ENCODE data around the gene NCOA3.
A peak's percentile ranks its signal among the peaks of the same experiment; 100 is the strongest.
"Not testable (repeated sequence)": the region's sequence is repeated elsewhere in the genome, so short reads cannot be mapped to it uniquely, and the experiment has no call there.

NCOA3 gene

DNA sequence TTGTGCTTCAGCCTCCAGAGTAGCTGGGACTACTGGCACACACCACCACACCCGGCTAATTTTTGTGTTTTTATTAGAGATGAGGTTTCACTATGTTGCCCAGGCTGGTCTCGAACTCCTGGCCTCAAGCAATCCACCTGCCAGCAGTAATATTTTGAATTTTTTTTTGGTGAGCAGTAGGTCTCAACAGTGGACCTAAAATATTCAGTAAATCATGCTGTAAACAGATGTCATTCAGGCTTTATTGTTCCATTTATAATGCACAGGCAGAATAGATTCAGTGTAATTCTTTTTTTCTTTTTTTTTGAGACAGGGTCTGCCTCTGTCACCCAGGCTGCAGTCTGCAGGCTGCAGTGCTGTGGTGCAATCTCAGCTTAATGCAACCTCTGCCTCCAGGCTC lies 69.7 kb downstream of the NCOA3 start:
- no peak for DNase-seq

DNA sequence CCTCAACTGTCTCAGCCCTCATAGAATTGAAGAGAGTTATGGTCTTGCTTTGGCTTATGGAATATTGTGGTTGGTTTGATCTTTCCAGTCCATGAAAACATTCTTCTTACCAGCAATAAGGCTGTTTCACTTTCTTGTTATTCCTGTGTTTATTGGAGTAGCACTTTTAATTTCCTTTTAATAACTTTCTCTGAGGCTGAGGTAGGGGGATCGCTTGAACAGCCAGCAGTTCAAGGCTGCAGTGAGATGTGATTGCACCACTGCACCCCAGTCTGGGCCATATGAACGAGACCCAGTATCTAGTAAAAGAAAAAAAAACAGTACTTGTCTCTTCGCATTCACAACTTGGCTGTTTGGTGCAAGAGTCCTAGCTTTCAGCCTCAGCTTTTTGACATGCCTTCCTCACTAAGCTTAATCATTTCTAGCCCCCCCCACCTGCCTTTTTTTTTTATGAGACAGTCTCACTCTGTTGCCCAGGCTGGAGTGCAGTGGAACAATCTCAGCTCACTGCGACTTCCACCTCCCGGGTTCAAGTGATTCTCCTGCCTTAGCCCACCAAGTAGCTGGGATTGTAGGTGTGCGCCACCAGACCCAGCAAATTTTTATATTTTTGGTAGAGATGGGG lies 70.5 kb downstream of the NCOA3 start:
- DNase-seq, result no peak

DNA sequence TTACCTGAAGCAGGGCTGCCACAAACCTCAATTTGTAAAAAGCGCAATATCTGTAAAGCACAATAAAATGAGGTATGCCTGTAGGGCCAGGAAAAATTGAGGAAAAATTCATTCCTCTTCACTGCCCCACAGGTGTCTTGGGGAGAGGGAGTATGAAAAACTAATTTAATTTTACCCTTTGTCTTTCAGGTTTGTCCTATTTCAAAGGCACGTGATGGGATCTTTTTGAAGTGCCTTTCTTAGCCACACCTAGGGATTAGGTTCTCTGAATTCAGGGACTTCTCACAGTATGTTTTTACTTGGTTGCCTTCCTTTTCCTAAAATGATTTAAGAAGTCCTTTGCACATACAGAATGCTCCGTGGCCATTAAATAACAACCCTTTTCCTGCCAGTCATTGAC lies 71.9 kb downstream of the NCOA3 start:
- no peak for DNase-seq

DNA sequence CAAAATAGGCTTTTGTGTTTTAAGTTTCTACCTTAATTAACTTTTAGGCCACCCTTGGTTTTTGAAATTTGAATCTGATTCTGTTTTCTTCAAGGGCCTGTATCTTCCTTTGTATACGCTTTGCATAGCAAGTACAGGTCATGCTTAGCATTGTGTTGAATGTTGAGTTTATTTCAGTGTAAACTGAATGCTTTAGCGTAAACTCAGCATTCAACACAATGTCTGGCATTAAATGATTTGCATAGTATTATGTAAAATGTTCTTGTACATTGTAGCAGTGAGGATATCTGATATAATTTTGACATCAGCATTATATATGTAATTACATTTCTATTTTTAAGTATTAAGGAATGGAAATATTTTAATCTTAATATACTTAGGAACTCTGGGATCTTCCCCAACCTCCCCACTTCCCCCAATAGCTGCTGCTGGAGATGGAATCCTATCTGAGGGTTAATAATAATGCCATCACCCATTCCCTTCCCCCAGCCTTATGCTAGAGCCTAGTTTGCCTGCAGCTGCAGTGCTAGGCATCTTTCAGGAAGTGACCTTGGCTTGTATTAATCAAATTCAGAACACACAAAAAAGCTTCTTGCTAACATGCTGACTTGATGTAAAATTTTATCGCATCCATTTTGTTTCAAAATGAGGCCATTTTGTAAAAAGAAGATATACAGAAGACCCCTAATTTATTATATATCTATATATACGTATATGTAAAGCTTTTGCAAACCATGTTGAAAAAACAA lies 73.1 kb downstream of the NCOA3 start:
- no peak for DNase-seq

DNA sequence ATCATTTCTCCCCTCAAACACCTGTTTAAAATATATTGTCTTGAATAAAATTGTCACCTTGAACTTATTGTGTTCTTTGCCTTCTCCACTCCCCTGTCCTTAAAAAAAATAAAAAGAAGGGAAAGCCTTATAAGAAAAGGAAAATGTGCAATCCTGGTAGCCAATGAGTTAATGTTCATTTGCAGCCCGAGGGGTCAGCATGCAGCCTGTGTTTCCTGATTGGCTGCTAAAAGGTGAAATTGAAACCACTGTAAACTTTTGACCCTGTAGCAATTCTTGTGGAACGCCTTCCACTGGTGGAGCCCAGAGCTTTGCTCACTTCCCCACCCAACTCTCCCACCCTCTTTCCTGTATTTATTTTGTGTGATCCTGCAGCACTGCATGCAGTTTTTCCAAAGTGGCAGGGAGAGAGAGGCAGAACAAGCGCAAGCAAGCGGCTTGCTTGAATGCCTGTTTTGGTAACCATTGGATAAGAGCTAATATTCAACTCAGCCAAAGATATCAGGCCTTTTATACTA lies 74.9 kb downstream of the NCOA3 start:
- DNase-seq, result peak; percentile 17

DNA sequence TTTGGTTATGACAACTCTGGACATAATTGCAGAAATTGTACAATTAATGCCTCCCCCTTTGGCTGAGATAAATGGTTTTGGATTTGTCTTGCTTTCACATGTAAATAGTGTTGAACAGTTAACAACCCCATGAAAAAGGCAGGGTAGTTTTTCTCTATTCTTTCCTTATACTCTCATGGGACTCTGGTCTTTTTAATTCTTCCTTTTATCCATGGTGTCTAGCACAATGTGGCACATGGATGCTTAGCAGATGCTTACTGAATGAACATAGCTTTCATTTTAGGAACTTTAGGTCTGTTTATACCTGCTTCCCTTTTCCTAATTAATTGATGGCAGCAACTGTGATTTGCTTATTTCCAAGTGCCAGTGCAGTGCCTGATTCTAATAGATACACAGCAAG lies 75.6 kb downstream of the NCOA3 start:
- no peak for DNase-seq

DNA sequence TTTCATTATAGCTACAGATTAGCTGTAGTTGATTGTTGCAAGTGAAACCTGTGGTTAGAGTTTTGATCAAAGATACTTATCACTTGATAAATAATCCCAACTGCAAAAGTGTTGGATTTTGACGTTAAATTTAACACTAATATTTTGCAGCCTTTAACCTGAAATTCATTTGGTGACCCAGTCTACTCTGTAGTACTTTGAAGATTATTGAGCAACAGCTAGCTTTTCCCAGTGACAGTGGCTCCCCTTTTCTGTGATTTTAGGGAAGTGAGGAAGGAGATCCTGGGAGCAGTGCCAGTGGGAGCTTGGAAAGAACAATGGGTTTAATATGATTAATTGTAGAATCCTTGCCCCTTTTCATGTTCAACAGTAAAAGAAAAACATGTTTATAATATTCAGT lies 76.9 kb downstream of the NCOA3 start:
- DNase-seq, result no peak

DNA sequence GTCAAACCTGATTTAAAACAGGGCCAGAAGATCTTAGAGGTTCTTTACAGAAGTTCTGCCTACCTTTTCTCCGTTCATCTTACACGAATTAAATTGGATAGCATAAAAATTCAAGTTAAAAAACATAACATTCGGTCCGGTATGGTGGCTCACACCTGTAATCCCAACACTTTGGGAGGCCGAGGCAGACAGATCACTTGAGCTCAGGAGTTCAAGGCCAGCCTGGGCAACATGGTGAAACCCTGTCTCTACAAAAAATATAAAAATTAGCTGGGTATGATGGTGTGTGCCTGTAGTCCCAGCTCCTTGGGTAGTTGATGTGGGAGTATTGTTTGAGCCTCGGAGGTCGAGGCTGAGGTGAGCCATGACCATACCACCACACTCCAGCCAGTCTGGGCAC lies 79.0 kb downstream of the NCOA3 start:
- not testable (repeated sequence) for DNase-seq

DNA sequence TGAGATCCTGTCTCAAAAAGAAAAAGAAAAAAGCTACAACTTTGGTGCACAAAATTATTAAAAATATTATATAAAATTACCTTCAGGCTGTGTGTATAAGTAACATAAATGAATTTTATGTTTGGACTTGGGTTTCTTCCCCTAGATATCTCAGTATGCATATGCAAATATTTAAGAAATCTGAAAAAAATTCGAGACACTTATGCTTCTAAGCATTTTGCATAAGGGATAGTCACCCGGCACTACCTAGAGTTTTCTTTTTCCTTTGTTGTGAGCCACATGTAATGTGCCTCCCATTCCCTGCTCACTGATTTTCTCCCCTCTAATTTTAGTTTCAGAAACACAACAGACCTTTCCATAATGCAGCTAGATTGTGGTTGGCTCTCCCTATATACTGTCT lies 79.4 kb downstream of the NCOA3 start:
- no peak for DNase-seq

DNA sequence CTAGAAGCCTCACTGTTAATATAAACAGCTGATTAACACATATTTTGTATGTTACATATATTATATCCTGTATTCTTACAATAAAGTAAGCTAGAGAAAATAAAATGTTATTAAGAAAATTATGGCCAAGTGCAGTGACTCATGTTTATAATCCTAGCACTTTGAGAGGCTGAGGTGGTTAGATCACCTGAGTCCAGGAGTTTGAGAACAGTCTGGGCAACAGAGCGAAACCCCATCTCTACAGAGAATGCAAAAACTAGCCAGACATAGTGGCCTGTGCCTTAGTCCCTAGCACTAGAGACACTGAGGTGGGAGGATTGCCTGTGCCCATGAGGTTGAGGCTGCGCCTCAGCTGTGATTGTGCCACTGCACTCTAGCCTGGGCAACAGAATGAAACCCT lies 81.9 kb downstream of the NCOA3 start:
- DNase-seq, result no peak

DNA sequence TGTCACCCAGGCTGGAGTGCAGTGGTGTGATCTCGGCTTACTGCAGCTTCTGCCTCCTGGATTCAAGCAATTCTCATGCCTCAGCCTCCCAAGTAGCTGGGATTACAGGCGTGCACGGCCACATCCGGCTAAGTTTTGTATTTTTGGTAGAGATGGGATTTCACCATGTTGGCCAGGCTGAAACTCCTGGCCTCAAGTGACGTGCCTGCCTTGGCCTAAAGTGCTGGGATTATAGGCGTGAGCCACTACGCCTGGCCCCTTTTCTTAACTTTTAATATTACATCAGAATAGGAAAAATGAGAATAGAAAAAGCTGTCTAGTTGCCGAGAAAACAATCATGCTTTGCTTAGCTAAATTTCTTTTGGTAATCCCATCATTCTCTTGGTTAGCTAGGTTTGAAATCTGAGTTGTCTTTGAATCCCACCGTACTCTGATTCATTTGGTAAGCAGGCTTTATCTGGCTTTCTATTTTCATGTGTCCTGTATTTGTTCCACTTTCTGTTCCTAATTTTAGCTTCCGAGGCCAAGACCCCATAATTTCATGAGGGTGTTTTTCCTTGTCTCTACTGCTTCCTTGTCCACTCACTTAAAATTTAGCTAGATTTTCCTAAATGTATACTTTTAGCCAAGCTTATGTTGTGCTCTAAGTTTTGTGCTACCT lies 83.5 kb downstream of the NCOA3 start:
- no peak for DNase-seq

DNA sequence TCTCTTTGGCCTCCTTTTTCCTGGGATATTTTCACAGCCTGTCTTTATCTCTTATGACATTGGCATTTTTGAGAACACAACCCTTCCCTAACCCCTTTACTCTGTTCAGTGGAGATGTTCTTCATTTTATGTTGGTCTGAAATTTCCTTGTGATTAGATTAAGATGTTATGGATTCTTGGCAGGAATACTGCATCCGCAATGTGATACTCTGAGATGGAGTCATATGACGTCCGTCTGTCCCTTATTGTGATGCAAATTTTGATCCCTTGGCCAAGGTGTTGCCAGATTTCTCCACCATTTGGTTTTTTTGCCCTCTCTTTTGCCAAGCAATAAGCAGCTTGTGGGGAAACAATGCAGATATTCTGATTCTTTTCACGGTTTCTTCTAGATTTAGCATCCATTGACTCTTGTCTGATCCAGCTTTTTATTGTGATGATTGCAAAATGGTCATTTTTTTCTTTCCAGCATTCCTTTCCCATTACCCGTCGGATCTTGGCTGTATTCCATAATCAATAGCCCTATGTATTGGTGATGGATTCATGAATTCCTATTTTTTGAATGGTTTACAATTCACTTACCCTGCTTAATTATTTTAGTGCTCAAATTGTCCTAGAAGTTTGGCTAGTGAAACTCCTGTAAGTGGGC lies 85.1 kb downstream of the NCOA3 start:
- DNase-seq, result no peak

DNA sequence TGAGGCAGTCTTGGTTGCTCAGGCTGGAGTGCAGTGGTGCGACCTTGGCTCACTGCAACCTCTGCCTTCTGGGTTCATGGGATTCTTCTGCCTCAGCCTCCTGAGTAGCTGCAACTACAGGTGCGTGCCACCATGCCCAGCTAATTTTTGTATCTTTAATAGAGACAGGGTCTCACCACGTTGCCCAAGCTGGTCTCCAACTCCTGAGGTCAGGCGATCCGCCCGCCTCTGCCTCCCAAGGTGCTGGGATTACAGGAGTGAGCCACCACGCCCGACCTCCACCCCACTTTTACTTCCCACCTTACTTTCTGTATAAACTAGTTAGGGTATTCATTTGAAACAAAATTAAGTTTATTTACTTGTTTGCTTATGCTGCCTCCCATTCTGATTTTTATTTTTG lies 86.5 kb downstream of the NCOA3 start:
- no peak for DNase-seq

DNA sequence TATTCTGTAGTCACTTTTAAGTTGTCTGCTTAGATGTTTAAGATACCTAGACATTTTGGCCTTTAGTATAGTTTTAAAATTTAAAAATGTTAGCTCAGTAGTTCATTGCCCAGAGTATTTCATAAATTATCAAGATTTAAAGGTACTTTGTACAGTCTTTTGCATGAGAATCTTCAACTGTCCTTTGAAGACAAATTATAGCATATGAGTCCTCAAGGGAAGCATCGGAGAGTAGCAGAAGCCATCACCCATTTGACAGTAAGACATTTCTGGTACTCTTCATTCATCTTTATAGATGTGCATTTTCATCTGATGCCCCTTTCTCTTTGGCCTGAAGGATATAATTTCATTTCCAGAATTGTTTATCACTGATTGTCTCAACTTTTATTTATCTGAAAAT lies 89.5 kb downstream of the NCOA3 start:
- DNase-seq, result no peak

DNA sequence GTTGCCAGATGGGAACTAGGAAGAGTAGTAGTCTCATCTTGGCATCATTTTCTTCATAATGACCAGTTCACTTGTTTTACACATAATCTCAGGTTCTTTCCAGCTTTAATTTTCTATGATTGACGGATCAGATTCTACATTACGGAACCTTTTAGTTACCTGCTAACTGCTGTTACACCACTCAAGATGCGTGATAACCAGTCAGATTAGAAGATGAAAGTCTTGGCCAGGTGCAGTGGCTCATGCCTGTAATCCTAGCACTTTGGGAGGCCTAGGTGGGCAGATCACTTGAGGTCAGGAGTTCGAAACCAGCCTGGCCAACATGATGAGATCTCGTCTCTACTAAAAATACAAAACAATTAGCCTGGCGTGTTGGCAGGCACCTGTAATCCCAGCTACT lies 92.5 kb downstream of the NCOA3 start:
- no peak for DNase-seq

DNA sequence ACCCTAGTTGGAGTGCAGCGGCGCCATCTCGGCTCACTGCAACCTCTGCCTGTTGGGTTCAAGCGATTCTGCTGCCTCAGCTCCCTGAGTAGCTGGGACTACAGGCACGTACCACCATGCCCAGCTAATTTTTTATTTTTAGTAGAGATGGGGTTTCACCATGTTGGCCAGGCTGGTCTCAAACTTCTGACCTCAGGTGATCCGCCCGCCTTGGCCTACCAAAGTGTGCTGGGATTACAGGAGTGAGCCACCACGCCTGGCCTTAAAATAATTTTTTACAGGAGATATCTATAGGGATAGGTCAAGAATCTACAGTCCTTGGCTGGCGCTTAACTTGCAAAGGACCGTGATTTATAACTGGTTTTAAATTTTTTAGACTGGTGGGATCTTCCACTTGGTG lies 93.5 kb downstream of the NCOA3 start:
- DNase-seq, result not testable (repeated sequence)

DNA sequence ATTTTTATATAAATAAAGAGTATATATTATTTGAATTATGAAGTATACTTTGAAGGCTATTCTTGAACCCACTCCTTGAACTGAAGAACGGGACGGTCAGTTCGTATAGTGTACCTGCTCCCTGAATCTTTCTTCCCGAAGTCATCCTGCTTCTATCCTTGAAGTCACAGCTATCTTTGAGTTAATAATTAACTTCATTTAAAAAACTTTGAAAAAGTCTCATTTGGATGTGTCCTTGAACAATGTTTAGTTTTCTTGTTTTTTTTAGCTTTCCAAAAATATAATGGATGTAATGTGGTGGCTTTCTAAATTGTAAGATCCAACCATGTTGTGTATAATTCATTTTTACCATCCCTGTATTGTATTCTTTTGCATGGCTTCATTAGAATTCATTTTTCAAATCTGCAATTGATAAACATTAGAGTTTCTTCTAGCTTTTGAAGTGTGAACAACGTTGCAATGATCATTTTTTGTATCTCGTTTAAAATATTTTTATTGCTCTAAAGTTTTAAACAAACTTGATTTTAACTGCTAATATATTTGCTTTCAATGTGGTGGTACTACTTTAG lies 94.4 kb downstream of the NCOA3 start:
- no peak for DNase-seq

DNA sequence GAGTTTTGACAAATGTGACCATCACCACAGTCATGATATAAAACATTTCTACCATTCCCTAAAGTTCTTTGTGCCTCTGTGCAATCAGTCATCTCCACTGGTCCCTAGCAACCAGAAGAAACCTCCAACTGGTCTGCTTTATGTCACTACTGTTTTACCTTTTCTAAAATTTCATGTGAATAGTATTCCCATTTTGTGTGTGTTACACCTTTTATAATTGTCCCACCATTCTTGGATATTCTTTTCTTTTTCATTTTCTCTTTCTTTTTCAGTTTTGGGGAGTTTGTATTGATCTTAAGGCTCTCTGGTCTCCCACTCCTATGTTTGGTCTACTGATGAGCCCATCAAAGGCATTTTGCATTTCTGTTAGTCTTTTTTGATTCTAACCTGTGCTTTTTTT lies 95.4 kb downstream of the NCOA3 start:
- DNase-seq, result no peak

DNA sequence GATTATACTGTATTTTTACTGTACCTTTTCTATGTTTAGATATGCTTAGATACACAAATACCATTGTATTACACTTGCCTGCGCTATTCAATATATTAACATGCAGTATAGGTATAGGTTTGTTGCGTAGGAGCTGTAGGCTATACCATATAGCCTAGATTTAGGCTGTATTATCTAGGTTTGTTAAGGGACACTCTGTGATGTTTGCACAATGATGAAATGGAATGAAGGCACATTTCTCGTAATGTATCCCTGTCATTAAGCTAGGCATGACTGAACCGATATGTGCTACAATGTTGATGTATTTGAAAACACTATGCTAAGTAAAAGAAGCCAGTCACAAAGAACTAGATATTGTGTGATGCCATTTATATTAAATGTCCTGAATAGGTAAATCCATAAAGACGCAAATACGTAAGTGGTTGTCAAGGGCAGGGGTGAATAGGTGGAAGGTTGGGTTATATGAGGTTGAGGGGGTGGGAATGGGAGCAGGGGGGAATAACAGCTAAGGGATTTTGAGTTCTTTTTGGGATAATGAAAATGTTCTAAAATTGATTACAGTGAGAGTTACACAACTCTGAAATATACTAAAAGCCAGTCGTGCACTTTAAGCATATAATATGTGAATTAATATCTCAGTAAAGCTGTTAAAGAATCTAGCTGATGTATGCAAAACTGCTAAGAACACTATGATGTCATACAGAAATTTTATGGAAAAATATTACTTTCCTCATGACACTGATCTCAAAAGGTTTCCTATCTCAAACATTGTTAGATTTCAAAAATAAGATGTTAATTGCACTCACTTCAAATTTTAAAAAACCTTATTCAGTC lies 97.4 kb downstream of the NCOA3 start:
- no peak for DNase-seq

DNA sequence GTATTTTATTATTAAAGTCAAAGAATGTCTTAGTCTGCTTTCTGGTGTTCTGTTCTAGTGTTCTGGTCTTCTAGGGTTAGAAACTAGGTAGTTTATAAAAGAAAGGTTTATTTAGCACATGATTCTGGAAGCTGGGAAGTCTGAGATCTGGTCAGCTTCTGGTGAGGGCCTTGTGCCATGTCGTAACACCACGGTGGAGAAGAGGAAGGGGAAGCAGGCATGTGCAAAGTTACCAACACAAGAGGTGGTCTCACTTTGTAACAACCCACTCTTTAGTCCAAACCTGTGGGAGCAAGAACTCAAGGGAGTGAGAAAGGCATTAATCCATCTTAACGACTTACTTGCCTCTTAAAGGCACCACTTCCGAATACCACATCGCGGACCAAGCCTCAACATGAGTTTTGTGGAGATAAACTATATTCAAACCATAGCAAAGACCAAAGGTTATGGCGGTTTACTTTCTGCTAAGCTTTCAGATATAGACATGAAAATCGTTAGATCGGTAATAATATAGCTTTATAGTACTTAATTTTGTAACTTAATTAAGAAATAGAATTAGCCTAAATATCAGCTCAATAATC lies 99.4 kb downstream of the NCOA3 start:
- no peak for DNase-seq

DNA sequence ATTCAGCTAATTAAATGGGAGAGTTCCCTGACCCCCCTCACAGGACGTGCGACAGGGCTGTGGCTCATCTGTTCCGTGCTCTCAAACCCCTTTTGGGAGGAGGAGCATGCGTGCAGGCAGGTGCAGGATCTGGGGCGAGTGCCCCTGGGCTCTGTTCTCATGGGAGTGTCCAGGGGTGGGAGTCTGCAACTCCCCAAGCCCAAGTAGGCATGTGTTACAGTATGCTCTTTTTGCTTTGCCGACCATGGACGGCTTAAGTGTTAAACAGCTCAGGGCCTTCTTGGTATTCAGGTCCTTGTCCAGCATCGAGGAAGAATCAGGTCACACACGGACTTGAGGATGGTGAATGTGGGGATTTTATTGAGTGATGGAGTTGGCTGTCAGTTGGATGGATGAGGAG lies 101.6 kb downstream of the NCOA3 start:
- DNase-seq, result no peak
